ENCODE data around the gene SEMA4B. TPM values are rescaled to one million over a fixed set of nuclear protein-coding genes. Genes with fewer than 3 reads are reported as not detected.

Gene SEMA4B
- total RNA-seq, 1 experiment from 2014 or later = 13.2 TPM

DNA sequence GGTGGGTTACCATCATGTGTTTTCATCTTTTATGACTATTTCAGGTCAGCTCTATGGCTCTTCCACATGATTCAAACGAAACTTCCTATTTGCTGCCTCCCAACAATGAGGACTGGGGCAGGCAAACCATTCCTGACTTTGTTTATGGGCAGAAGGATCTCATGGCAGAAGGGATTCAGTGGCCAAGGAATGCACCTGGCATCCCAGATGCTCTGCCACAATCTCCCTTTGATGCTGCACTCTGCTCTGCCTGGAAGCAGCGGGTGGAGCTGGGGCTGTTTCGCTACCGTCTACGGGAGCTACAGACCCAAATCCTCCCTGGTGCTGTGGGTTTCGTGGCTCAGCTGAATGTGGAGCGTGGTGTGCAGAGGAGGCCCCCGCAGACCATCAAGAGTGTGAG is 39.7 kb downstream of the SEMA4B start:
- H3K4me1 ChIP-seq (ENCODE audit: insufficient read depth, low read length, poor library complexity, severe bottlenecking) = no peaks in the 10 kb centered on the region
- intact Hi-C loops (cut with micrococcal nuclease; ENCODE audit: unreplicated experiment) = no loop called here
- no TSS peak for BruUV-seq (replicated peaks)
- no peak for DNase-seq (ENCODE audit: low spot score)
- no peaks in the 10 kb centered on the region for H3K27me3 ChIP-seq (replicated peaks; ENCODE audit: insufficient read depth, low read depth, low read length, poor library complexity)
- ChIA-PET POLR2A (ENCODE audit: low non-redundant PET) (no interaction called here), CTCF (no interaction called here)
- no peak overlapping the region for H3K27ac ChIP-seq (ENCODE audit: low read depth, low read length, poor library complexity, severe bottlenecking)
- TF ChIP-seq, protein P1, sequence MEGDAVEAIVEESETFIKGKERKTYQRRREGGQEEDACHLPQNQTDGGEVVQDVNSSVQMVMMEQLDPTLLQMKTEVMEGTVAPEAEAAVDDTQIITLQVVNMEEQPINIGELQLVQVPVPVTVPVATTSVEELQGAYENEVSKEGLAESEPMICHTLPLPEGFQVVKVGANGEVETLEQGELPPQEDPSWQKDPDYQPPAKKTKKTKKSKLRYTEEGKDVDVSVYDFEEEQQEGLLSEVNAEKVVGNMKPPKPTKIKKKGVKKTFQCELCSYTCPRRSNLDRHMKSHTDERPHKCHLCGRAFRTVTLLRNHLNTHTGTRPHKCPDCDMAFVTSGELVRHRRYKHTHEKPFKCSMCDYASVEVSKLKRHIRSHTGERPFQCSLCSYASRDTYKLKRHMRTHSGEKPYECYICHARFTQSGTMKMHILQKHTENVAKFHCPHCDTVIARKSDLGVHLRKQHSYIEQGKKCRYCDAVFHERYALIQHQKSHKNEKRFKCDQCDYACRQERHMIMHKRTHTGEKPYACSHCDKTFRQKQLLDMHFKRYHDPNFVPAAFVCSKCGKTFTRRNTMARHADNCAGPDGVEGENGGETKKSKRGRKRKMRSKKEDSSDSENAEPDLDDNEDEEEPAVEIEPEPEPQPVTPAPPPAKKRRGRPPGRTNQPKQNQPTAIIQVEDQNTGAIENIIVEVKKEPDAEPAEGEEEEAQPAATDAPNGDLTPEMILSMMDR (conservative IDR thresholded peaks at IDR 0.05; ENCODE audit: low read depth, low read length) = no peak
- no peak for TF ChIP-seq EZH2 (IDR thresholded peaks at IDR 0.05; ENCODE audit: borderline replicate concordance, low read depth, low read length, poor library complexity, severe bottlenecking)
- no peak overlapping the region for H3K4me3 ChIP-seq (ENCODE audit: low read depth, low read length, poor library complexity, severe bottlenecking)
- H3K36me3 ChIP-seq (ENCODE audit: insufficient read depth, low read length, poor library complexity, severe bottlenecking) = no peaks in the 10 kb centered on the region
- no peaks in the 10 kb centered on the region for H3K9me3 ChIP-seq (ENCODE audit: low read depth, low read length, poor library complexity, severe bottlenecking)

DNA sequence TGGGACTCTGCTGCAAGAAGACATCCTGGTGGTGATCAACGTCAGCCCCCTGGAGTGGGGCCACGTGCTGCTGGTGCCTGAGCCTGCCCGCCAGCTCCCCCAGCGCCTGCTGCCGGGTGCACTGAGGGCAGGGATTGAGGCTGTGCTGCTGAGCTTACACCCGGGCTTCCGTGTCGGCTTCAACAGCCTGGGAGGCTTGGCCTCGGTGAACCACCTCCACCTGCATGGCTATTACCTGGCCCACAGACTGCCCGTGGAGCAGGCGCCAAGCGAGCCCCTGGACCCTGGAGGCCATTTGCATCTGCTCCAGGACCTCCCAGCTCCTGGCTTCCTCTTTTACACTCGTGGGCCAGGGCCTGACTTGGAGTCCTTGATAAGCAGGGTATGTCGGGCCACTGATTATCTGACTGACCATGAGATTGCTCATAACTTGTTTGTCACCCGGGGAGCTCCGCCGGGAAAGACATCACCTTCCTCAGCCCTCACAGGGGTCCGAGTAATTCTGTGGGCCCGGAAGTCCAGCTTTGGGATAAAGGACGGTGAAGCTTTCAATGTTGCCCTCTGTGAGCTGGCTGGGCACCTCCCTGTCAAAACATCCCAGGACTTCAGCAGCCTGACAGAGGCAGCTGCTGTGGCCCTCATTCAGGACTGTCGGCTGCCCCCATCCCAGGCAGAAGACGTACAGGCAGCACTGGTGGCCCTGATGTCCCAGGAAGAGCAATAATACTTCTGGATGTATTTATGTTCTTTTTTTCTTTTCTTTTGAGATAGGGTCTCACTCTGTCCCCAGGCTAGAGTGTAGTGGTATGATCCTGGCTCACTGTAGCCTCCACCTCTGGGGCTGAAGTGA is 40.4 kb downstream of the SEMA4B start:
- H3K4me3 ChIP-seq (ENCODE audit: low read depth, low read length, poor library complexity, severe bottlenecking) = no peak overlapping the region
- ChIA-PET CTCF (no interaction called here), POLR2A (ENCODE audit: low non-redundant PET) (interaction anchor here (0.6 kb wide), 1 partner anchor 20 kb away, joined by 6 read pairs; no protein-coding TSS in a partner anchor)
- H3K36me3 ChIP-seq (ENCODE audit: insufficient read depth, low read length, poor library complexity, severe bottlenecking) = no peaks in the 10 kb centered on the region
- intact Hi-C loops (cut with micrococcal nuclease; ENCODE audit: unreplicated experiment) = no loop called here
- TF ChIP-seq, protein P1 (conservative IDR thresholded peaks at IDR 0.05; ENCODE audit: low read depth, low read length) = no peak
- no peak for TF ChIP-seq EZH2 (IDR thresholded peaks at IDR 0.05; ENCODE audit: borderline replicate concordance, low read depth, low read length, poor library complexity, severe bottlenecking)
- no peak for DNase-seq (ENCODE audit: low spot score)
- H3K4me1 ChIP-seq (ENCODE audit: insufficient read depth, low read length, poor library complexity, severe bottlenecking) = no peaks in the 10 kb centered on the region
- H3K27me3 ChIP-seq (replicated peaks; ENCODE audit: insufficient read depth, low read depth, low read length, poor library complexity) = no peaks in the 10 kb centered on the region
- no peaks in the 10 kb centered on the region for H3K9me3 ChIP-seq (ENCODE audit: low read depth, low read length, poor library complexity, severe bottlenecking)
- no peak overlapping the region for H3K27ac ChIP-seq (ENCODE audit: low read depth, low read length, poor library complexity, severe bottlenecking)
- no TSS peak for BruUV-seq (replicated peaks)

DNA sequence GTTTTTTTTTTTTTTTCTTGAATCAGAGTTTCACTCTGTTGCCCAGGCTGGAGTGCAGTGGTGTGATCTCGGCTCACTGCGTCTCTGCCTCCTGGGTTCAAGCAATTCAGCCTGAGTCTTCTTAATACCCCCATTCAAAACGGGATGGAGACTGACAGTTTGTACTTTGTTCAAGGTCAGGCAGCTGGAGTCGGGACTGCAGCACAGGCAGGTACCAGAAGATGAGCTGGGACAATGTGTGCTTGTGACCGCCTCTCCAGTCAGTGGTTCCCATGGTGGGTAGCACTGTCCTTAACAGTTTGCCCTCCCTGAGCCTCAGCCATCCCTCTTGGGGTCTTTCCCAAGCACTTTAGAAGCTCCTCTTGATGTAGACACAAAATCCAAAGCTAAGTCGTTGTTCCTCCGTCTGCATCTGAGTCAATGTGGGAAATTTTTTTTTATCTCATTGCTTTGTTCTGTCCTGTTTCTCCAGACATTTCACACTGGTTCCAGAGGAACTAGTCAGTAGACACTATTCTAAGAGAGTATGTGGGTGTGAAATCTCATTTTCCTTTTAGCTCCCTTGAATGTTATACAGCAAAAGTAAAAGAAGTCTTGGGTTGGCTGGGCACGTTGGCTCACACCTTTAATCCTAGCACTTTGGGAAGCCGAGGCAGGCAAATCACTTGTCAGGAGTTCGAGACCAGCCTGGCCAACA is 43.0 kb downstream of the SEMA4B start:
- intact Hi-C loops (cut with micrococcal nuclease; ENCODE audit: unreplicated experiment) = no loop called here
- ChIA-PET POLR2A (ENCODE audit: low non-redundant PET) (no interaction called here), CTCF (interaction anchor here (0.6 to 0.7 kb wide), 2 partner anchors 32 to 100 kb away, joined by 4 to 6 read pairs; no protein-coding TSS in a partner anchor)
- BruUV-seq (replicated peaks) = no TSS peak
- Histone ChIP-seq H3K9me3 (ENCODE audit: low read depth, low read length, poor library complexity, severe bottlenecking) (no peaks in the 10 kb centered on the region), H3K4me3 (ENCODE audit: low read depth, low read length, poor library complexity, severe bottlenecking) (no peak overlapping the region), H3K36me3 (ENCODE audit: insufficient read depth, low read length, poor library complexity, severe bottlenecking) (no peaks in the 10 kb centered on the region), H3K27ac (ENCODE audit: low read depth, low read length, poor library complexity, severe bottlenecking) (no peak overlapping the region), H3K4me1 (ENCODE audit: insufficient read depth, low read length, poor library complexity, severe bottlenecking) (no peaks in the 10 kb centered on the region), H3K27me3 (replicated peaks; ENCODE audit: insufficient read depth, low read depth, low read length, poor library complexity) (no peaks in the 10 kb centered on the region)
- no peak for DNase-seq (ENCODE audit: low spot score)
- TF ChIP-seq EZH2 (IDR thresholded peaks at IDR 0.05; ENCODE audit: borderline replicate concordance, low read depth, low read length, poor library complexity, severe bottlenecking) = no peak
- TF ChIP-seq, protein P1 (conservative IDR thresholded peaks at IDR 0.05; ENCODE audit: low read depth, low read length) = no peak

All from A673 (cell line).